Cardiac muscle cell (in vitro differentiated cells and primary cell): ENCODE data around the gene IGSF21. TPM values are rescaled to one million over a fixed set of nuclear protein-coding genes. Genes with fewer than 3 reads are reported as not detected.
"Not testable (repeated sequence)": the region's sequence is repeated elsewhere in the genome, so short reads cannot be mapped to it uniquely, and the experiment has no call there.

Experiments used
- DNase-seq, 2 donors: peaks; one replicate each; pipeline versions ENCODE4 v3.0.0 to v3.0.0-alpha.2; 2010 to 2017; ENCODE audit warnings: low read depth in 1 of 2, low spot score in 1 of 2
- H3K27ac ChIP-seq: fragments of 200-600 bp; sonication (generic); 2 replicates; pipeline ENCODE4 v1.5.1; 2016
- H3K27me3 ChIP-seq: fragments of 200-600 bp; sonication (generic); 2 replicates; pipeline ENCODE4 v1.6.0; 2016; ENCODE audit warnings: control low read depth
- H3K36me3 ChIP-seq: fragments of 200-600 bp; sonication (generic); 2 replicates; pipeline ENCODE4 v1.5.1; 2016; ENCODE audit warnings: control low read depth
- H3K4me1 ChIP-seq: fragments of 200-600 bp; sonication (generic); 2 replicates; pipeline ENCODE4 v1.8.1; 2017; ENCODE audit warnings: low read depth, mild to moderate bottlenecking, mixed run types
- H3K4me3 ChIP-seq: fragments of 200-600 bp; sonication (generic); 2 replicates; pipeline ENCODE4 v1.5.1; 2016; ENCODE audit warnings: mild to moderate bottlenecking
- H3K9me3 ChIP-seq: fragments of 200-600 bp; sonication (generic); 2 replicates; pipeline ENCODE4 v1.5.1; 2017; ENCODE audit warnings: low read depth, mild to moderate bottlenecking, control low read depth
- CTCF ChIP-seq: IDR thresholded peaks from 2 replicates; pipeline ENCODE4 v1.5.1; 2012; ENCODE audit warnings: low read depth, mild to moderate bottlenecking, low read length
- polyA plus RNA-seq: library from polyadenylated mRNA; unstranded; fragments of >200 nt; fragmentation: Nextera tagmentation; extraction: Ambion mirVana; gene quantifications from 2 replicates; pipeline ENCODE4 v1.2.1, GENCODE V29; 2016
- total RNA-seq: library from RNA; depleted of rRNA; stranded (reverse); fragments of >200 nt; gene quantifications from 2 replicates; pipeline ENCODE4 v1.2.3, GENCODE V29; 2016

IGSF21 gene
- total and polyA plus RNA-seq, 2 experiments from 2014 or later = 0.06 TPM; not detected in 1

- no peak for DNase-seq
- H3K4me1 ChIP-seq = no peaks in the 10 kb centered on the region
- no peaks in the 10 kb centered on the region for H3K9me3 ChIP-seq
- H3K27me3 ChIP-seq = no peaks in the 10 kb centered on the region
- TF ChIP-seq CTCF = no peak
- no peak overlapping the region for H3K4me3 ChIP-seq
- H3K36me3 ChIP-seq = no peaks in the 10 kb centered on the region
- no peak overlapping the region for H3K27ac ChIP-seq
These were observed 305.3 kb downstream of the IGSF21 start for GRCh38 chr1:18412882-18413353.

- H3K4me3 ChIP-seq = no peak overlapping the region
- TF ChIP-seq CTCF = no peak
- no peak overlapping the region for H3K27ac ChIP-seq
- H3K27me3 ChIP-seq = no peaks in the 10 kb centered on the region
- H3K9me3 ChIP-seq = no peaks in the 10 kb centered on the region
- no peaks in the 10 kb centered on the region for H3K36me3 ChIP-seq
- H3K4me1 ChIP-seq = no peaks in the 10 kb centered on the region
- no peak for DNase-seq
These were observed 306.1 kb downstream of the IGSF21 start for GRCh38 chr1:18413541-18414305.

- DNase-seq = no peak
- no peak overlapping the region for H3K4me3 ChIP-seq
- no peaks in the 10 kb centered on the region for H3K4me1 ChIP-seq
- no peaks in the 10 kb centered on the region for H3K36me3 ChIP-seq
- TF ChIP-seq CTCF = no peak
- no peaks in the 10 kb centered on the region for H3K9me3 ChIP-seq
- no peak overlapping the region for H3K27ac ChIP-seq
- H3K27me3 ChIP-seq = no peaks in the 10 kb centered on the region
These were observed 306.7 kb downstream of the IGSF21 start for GRCh38 chr1:18414321-18414720.

- Histone ChIP-seq H3K27ac (no peak overlapping the region), H3K36me3 (no peaks in the 10 kb centered on the region), H3K27me3 (no peaks in the 10 kb centered on the region), H3K4me1 (no peaks in the 10 kb centered on the region), H3K4me3 (no peak overlapping the region), H3K9me3 (no peaks in the 10 kb centered on the region)
- no peak for TF ChIP-seq CTCF
- no peak for DNase-seq
These were observed 307.4 kb downstream of the IGSF21 start for GRCh38 chr1:18414872-18415447.

GRCh38 chr1:18415448-18416027 is 307.9 kb downstream of the IGSF21 start:
- H3K36me3 ChIP-seq = no peaks in the 10 kb centered on the region

GRCh38 chr1:18416126-18416525 is 308.5 kb downstream of the IGSF21 start:
- not testable (repeated sequence) for DNase-seq, H3K27me3 ChIP-seq, H3K4me1 ChIP-seq, H3K9me3 ChIP-seq, H3K27ac ChIP-seq, H3K4me3 ChIP-seq, H3K36me3 ChIP-seq

More at GRCh38 chr1:18415448-18416027, 307.9 kb downstream of the IGSF21 start:
- no peak for DNase-seq
- H3K27me3 ChIP-seq = no peaks in the 10 kb centered on the region
- H3K27ac ChIP-seq = no peak overlapping the region
- no peak for TF ChIP-seq CTCF
- no peaks in the 10 kb centered on the region for H3K4me1 ChIP-seq
- H3K4me3 ChIP-seq = no peak overlapping the region
- no peaks in the 10 kb centered on the region for H3K9me3 ChIP-seq
